OCI-LY7 (cell line): ENCODE measurements around the gene PHACTR1. TPM values are rescaled to one million over a fixed set of nuclear protein-coding genes. Genes with fewer than 3 reads are reported as not detected.

ENCODE experiments used
- BruUV-seq: library from RNA; stranded (reverse); fragments of 400-500 nt; replicated peaks from 2 replicates; lab custom pipeline; 2021; lab: Mats Ljungman, UMichigan
- CTCF ChIA-PET: fragments of 300-600 bp; sonication (Branson Sonifier 250); formaldehyde crosslinking; loops from one replicate; lab custom pipeline; 2022; ENCODE audit warnings: antibody characterized with exemption; ENCODE audit not compliant: unreplicated experiment; lab: Charles Lee
- POLR2A ChIA-PET: fragments of 300-600 bp; sonication (Branson Sonifier 250); formaldehyde crosslinking; loops from one replicate; lab custom pipeline; 2022; ENCODE audit warnings: antibody characterized with exemption; lab: Charles Lee
- DNase-seq: peaks from one replicate; pipeline ENCODE4 v3.0.0-alpha.2; 2015; ENCODE audit warnings: low spot score
- H2AFZ ChIP-seq: fragments of 200-600 bp; sonication (generic), shearing (Covaris generic); 2 replicates; pipeline ENCODE4 v1.6.1; 2014; ENCODE audit warnings: mild to moderate bottlenecking, antibody characterized with exemption, low read length, moderate library complexity
- H3K27ac ChIP-seq: fragments of 200-600 bp; sonication (generic); 2 replicates; pipeline ENCODE4 v1.5.1; 2014; ENCODE audit warnings: mixed run types, low read depth, mild to moderate bottlenecking, moderate library complexity, low read length, inconsistent platforms; ENCODE audit not compliant: poor library complexity, severe bottlenecking
- H3K36me3 ChIP-seq: fragments of 200-600 bp; sonication (generic); 2 replicates; pipeline ENCODE4 v1.6.1; 2014; ENCODE audit warnings: mild to moderate bottlenecking, antibody characterized with exemption, low read length, moderate library complexity, mixed read lengths; ENCODE audit not compliant: insufficient read depth
- H3K4me1 ChIP-seq: fragments of 200-600 bp; sonication (generic); 2 replicates; pipeline ENCODE4 v1.5.1; 2014; ENCODE audit warnings: mild to moderate bottlenecking, low read length; ENCODE audit not compliant: insufficient read depth, poor library complexity, severe bottlenecking
- H3K4me2 ChIP-seq: fragments of 200-600 bp; sonication (generic); 2 replicates; pipeline ENCODE4 v1.6.1; 2014; ENCODE audit warnings: mild to moderate bottlenecking, low read length
- H3K4me3 ChIP-seq: fragments of 200-600 bp; sonication (generic); 2 replicates; pipeline ENCODE4 v1.5.1; 2014; ENCODE audit warnings: mild to moderate bottlenecking, low read depth, low read length; ENCODE audit not compliant: poor library complexity, severe bottlenecking
- H3K79me2 ChIP-seq: fragments of 200-600 bp; sonication (generic); 2 replicates; pipeline ENCODE4 v1.6.1; 2016; ENCODE audit warnings: low read depth, mild to moderate bottlenecking, low read length, moderate library complexity, mixed read lengths; ENCODE audit not compliant: insufficient read depth
- H3K9me2 ChIP-seq: fragments of 200-600 bp; sonication (generic); 2 replicates; pipeline ENCODE4 v1.6.1; 2016; ENCODE audit warnings: mild to moderate bottlenecking, low read length, mixed read lengths; ENCODE audit not compliant: insufficient read depth
- H3K9me3 ChIP-seq: fragments of 200-600 bp; sonication (generic); 2 replicates; pipeline ENCODE4 v1.6.1; 2014; ENCODE audit warnings: mild to moderate bottlenecking, mixed run types, low read length, mixed read lengths
- H4K20me1 ChIP-seq: fragments of 200-600 bp; sonication (generic); 2 replicates; pipeline ENCODE4 v1.6.1; 2014; ENCODE audit warnings: mild to moderate bottlenecking, antibody characterized with exemption, low read length, moderate library complexity, mixed read lengths; ENCODE audit not compliant: insufficient read depth
- CTCF ChIP-seq: fragments of 200-600 bp; sonication (generic); conservative IDR thresholded peaks from 2 replicates; pipeline ENCODE4 v1.5.1; 2014; ENCODE audit warnings: mild to moderate bottlenecking, antibody characterized with exemption, low read length, moderate library complexity, mixed read lengths
- EZH2phosphoT487 ChIP-seq: fragments of 200-600 bp; sonication (generic); IDR thresholded peaks from 2 replicates; pipeline ENCODE4 v1.6.1; 2018; ENCODE audit warnings: low read depth, borderline replicate concordance, mild to moderate bottlenecking, mixed run types, antibody characterized with exemption, low read length, moderate library complexity, mixed read lengths
- intact Hi-C: fragments of 100-400 bp; cut with micrococcal nuclease; formaldehyde crosslinking; loops from one replicate; pipeline ENCODE4 v1.10.0; 2022; ENCODE audit not compliant: unreplicated experiment
- total RNA-seq, 2 experiments: library from RNA; depleted of rRNA in 1 of 2; stranded (reverse); fragments of >200 nt in 1 of 2; shearing (Covaris generic) in 1 of 2; gene quantifications; 2 replicates each; pipeline ENCODE4 v1.2.3, GENCODE V29; 2014 to 2022

Gene PHACTR1
- total RNA-seq, 2 experiments from 2014 or later = 25.1 to 46.6 TPM

- DNase-seq = no peak
- ChIA-PET CTCF (no interaction called here), POLR2A (interaction anchor here (0.6 kb wide), 1 partner anchor 301 kb away, joined by 4 read pairs; no protein-coding TSS in a partner anchor)
- Histone ChIP-seq H2AFZ (no peak overlapping the region), H3K36me3 (no peaks in the 10 kb centered on the region), H3K9me2 (no peaks in the 10 kb centered on the region), H3K4me1 (no peaks in the 10 kb centered on the region), H3K27ac (no peak overlapping the region), H3K9me3 (no peaks in the 10 kb centered on the region), H4K20me1 (no peaks in the 10 kb centered on the region), H3K4me2 (no peak overlapping the region), H3K4me3 (no peak overlapping the region), H3K79me2 (no peaks in the 10 kb centered on the region)
- intact Hi-C loops = no loop called here
- TF ChIP-seq CTCF (no peak), EZH2phosphoT487 (no peak)
- no TSS peak for BruUV-seq
Measured at GRCh38 chr6:13081189-13081563, 364.6 kb downstream of the PHACTR1 start.

DNA sequence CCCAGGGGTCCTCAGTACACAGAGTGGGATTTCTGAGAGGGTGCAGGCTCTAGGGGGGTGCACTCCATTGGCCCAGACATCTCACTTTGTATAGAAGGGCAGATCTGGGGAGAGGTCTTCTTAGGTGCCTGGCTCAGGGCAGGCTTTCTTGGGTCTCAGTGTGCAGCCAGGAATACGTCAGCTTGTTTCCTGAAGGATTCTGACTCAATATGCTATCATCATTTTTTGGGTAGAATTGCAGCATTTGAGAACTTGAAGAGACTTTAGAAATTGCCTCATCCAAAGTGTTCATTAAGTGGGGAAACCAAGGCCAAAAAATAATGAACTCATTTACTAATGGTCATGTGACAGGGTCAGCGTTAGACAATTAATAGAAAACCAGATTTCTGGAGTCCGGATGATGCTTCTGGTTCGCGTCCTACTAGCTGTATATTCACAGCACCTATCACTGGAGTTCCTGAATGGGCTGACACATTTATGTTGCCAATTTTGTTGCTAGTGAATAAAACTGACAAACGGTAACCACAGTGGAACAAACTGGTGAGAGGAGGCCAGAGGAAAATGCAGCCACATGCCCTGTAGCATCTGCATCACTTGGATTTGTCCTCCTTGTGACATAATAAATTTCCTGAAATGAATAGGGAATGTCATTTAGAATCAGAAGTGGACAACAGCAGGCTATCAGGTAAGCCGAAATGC is 372.9 kb downstream of the PHACTR1 start:
- Histone ChIP-seq H3K36me3 (no peaks in the 10 kb centered on the region), H3K9me3 (no peaks in the 10 kb centered on the region), H3K27ac (no peak overlapping the region), H3K4me1 (no peaks in the 10 kb centered on the region), H3K9me2 (no peaks in the 10 kb centered on the region), H2AFZ (no peak overlapping the region), H3K4me2 (no peak overlapping the region), H3K4me3 (no peak overlapping the region), H4K20me1 (no peaks in the 10 kb centered on the region), H3K79me2 (no peaks in the 10 kb centered on the region)
- CTCF ChIA-PET = no interaction called here
- TF ChIP-seq EZH2phosphoT487 = no peak
- TF ChIP-seq CTCF = no peak
- POLR2A ChIA-PET = no interaction called here
- no peak for DNase-seq
- intact Hi-C loops = no loop called here
- no TSS peak for BruUV-seq

DNA sequence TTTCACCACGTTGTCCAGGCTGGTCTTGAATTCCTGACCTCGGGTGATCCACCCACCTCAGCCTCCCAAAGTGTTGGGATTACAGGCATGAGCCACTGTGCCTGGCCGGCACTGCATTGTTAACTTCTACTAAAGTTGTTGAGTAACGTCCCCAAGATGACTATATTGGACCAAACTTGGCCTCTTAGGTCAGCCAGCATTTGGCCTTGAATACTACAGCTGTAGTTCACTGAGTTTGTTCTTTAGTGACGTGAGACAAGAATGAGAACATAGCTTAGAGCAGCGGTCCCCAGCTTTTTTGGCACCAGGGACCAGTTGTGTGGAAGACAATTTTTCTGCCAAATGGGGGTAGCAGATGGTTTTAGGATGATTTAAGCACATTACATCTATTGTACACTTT is 374.6 kb downstream of the PHACTR1 start:
- Histone ChIP-seq H3K4me3 (no peak overlapping the region), H3K9me3 (no peaks in the 10 kb centered on the region), H3K27ac (no peak overlapping the region), H3K36me3 (no peaks in the 10 kb centered on the region), H2AFZ (no peak overlapping the region), H3K4me1 (no peaks in the 10 kb centered on the region), H3K79me2 (no peaks in the 10 kb centered on the region), H3K4me2 (no peak overlapping the region), H4K20me1 (no peaks in the 10 kb centered on the region), H3K9me2 (no peaks in the 10 kb centered on the region)
- DNase-seq = no peak
- no TSS peak for BruUV-seq
- intact Hi-C loops = no loop called here
- CTCF ChIA-PET = no interaction called here
- TF ChIP-seq EZH2phosphoT487 (no peak), CTCF (no peak)
- POLR2A ChIA-PET = no interaction called here
